Measurements from ENCODE around the gene PHF2. TPM values are rescaled to one million over a fixed set of nuclear protein-coding genes. Genes with fewer than 3 reads are reported as not detected.

PHF2 gene
- total RNA-seq, 1 experiment from 2014 or later: 10.3 TPM

- Histone ChIP-seq H3K36me3 (ENCODE audit: control insufficient read depth, insufficient read depth, low read length) (no peaks in the 10 kb centered on the region), H3K9me3 (no peaks in the 10 kb centered on the region), H3K27me3 (replicated peaks; ENCODE audit: control insufficient read depth, insufficient read depth, low read length) (no peaks in the 10 kb centered on the region), H3K4me3 (ENCODE audit: low read depth, low read length) (no peak overlapping the region), H3K4me1 (peaks cover 3% of the 10 kb centered on the region)
- ChIA-PET CTCF (no interaction called here), POLR2A (no interaction called here)
- Mint-ChIP-seq H3K27me3 (ENCODE audit: insufficient read depth, unreplicated experiment) (no peaks in the 10 kb centered on the region), H3K4me3 (ENCODE audit: unreplicated experiment) (no peak overlapping the region), H3K4me1 (ENCODE audit: low read depth, unreplicated experiment) (no peaks in the 10 kb centered on the region), H3K36me3 (ENCODE audit: insufficient read depth, unreplicated experiment) (peaks cover 7% of the 10 kb centered on the region), H3K27ac (ENCODE audit: unreplicated experiment) (no peak overlapping the region), H3K9me3 (ENCODE audit: unreplicated experiment) (no peaks in the 10 kb centered on the region)
- no TSS peak for BruUV-seq (replicated peaks)
- DNase-seq: no peak
- intact Hi-C loops (cut with micrococcal nuclease; ENCODE audit: unreplicated experiment): no loop called here
- no peak for TF ChIP-seq CTCF (IDR thresholded peaks at IDR 0.05; ENCODE audit: insufficient read depth in 1 of 2, low read depth in 1 of 2, low read length in 1 of 2, severe bottlenecking in 1 of 2, unreplicated experiment in 1 of 2)
Measured at GRCh38 chr9:93572636-93573515, 3.5 kb upstream of the PHF2 start.

- no peak overlapping the region for H3K4me3 ChIP-seq (ENCODE audit: low read depth, low read length)
- BruUV-seq (replicated peaks): no TSS peak
- Mint-ChIP-seq H3K4me3 (ENCODE audit: unreplicated experiment) (no peak overlapping the region), H3K27ac (ENCODE audit: unreplicated experiment) (no peak overlapping the region), H3K27me3 (ENCODE audit: insufficient read depth, unreplicated experiment) (no peaks in the 10 kb centered on the region), H3K9me3 (ENCODE audit: unreplicated experiment) (no peaks in the 10 kb centered on the region), H3K4me1 (ENCODE audit: low read depth, unreplicated experiment) (no peaks in the 10 kb centered on the region), H3K36me3 (ENCODE audit: insufficient read depth, unreplicated experiment) (peaks cover 7% of the 10 kb centered on the region)
- no peaks in the 10 kb centered on the region for H3K36me3 ChIP-seq (ENCODE audit: control insufficient read depth, insufficient read depth, low read length)
- no peaks in the 10 kb centered on the region for H3K9me3 ChIP-seq
- no peaks in the 10 kb centered on the region for H3K27me3 ChIP-seq (replicated peaks; ENCODE audit: control insufficient read depth, insufficient read depth, low read length)
- intact Hi-C loops (cut with micrococcal nuclease; ENCODE audit: unreplicated experiment): no loop called here
- no peak for TF ChIP-seq CTCF (IDR thresholded peaks at IDR 0.05; ENCODE audit: insufficient read depth in 1 of 2, low read depth in 1 of 2, low read length in 1 of 2, severe bottlenecking in 1 of 2, unreplicated experiment in 1 of 2)
- ChIA-PET CTCF (interaction anchor here (0.7 kb wide), 1 partner anchor 11 kb away, joined by 7 read pairs; no protein-coding TSS in a partner anchor), POLR2A (no interaction called here)
- no peak for DNase-seq
- peaks cover 7% of the 10 kb centered on the region for H3K4me1 ChIP-seq
Measured at GRCh38 chr9:93573516-93573828, 2.9 kb upstream of the PHF2 start.

GRCh38 chr9:93574091-93574899, 2.1 kb upstream of the PHF2 start:
- Mint-ChIP-seq H3K36me3 (ENCODE audit: insufficient read depth, unreplicated experiment) (peaks cover 3% of the 10 kb centered on the region), H3K27ac (ENCODE audit: unreplicated experiment) (no peak overlapping the region), H3K4me3 (ENCODE audit: unreplicated experiment) (no peak overlapping the region), H3K4me1 (ENCODE audit: low read depth, unreplicated experiment) (peaks cover 1% of the 10 kb centered on the region), H3K27me3 (ENCODE audit: insufficient read depth, unreplicated experiment) (no peaks in the 10 kb centered on the region), H3K9me3 (ENCODE audit: unreplicated experiment) (no peaks in the 10 kb centered on the region)
- BruUV-seq (replicated peaks): TSS peak; percentile 49
- no peak for DNase-seq
- Histone ChIP-seq H3K4me1 (peaks cover 7% of the 10 kb centered on the region), H3K4me3 (ENCODE audit: low read depth, low read length) (no peak overlapping the region), H3K36me3 (ENCODE audit: control insufficient read depth, insufficient read depth, low read length) (no peaks in the 10 kb centered on the region), H3K9me3 (no peaks in the 10 kb centered on the region), H3K27me3 (replicated peaks; ENCODE audit: control insufficient read depth, insufficient read depth, low read length) (no peaks in the 10 kb centered on the region)
- ChIA-PET POLR2A (no interaction called here), CTCF (interaction anchor here (0.7 kb wide), 1 partner anchor 12 kb away, joined by 7 read pairs; no protein-coding TSS in a partner anchor)
- no peak for TF ChIP-seq CTCF (IDR thresholded peaks at IDR 0.05; ENCODE audit: insufficient read depth in 1 of 2, low read depth in 1 of 2, low read length in 1 of 2, severe bottlenecking in 1 of 2, unreplicated experiment in 1 of 2)
- intact Hi-C loops (cut with micrococcal nuclease; ENCODE audit: unreplicated experiment): no loop called here
